Measurements from ENCODE around the gene ATR. TPM values are rescaled to one million over a fixed set of nuclear protein-coding genes. Genes with fewer than 3 reads are reported as not detected.
"Not testable (repeated sequence)": the region's sequence is repeated elsewhere in the genome, so short reads cannot be mapped to it uniquely, and the experiment has no call there.

Gene ATR
- total RNA-seq, 1 donor from 2014 or later, result 8.3 TPM

GRCh38 chr3:142470826-142471225, 107.7 kb downstream of the ATR start:
- DNase-seq, result no peak
- intact Hi-C loops (cut with micrococcal nuclease), result no loop called here
- ATAC-seq, result no peak

- intact Hi-C loops (cut with micrococcal nuclease), result no loop called here
- DNase-seq, result no peak
- ATAC-seq, result no peak
Observed at GRCh38 chr3:142468456-142468855, 110.1 kb downstream of the ATR start.

GRCh38 chr3:142467768-142468167, 110.8 kb downstream of the ATR start:
- no peak for ATAC-seq

GRCh38 chr3:142460689-142461088, 117.8 kb downstream of the ATR start:
- ATAC-seq, result no peak
- DNase-seq, result no peak
- intact Hi-C loops (cut with micrococcal nuclease), result no loop called here

More at GRCh38 chr3:142467768-142468167, 110.8 kb downstream of the ATR start:
- intact Hi-C loops (cut with micrococcal nuclease), result no loop called here
- DNase-seq, result no peak

GRCh38 chr3:142459929-142460328, 118.6 kb downstream of the ATR start:
- DNase-seq (no peak), ATAC-seq (no peak)
- intact Hi-C loops (cut with micrococcal nuclease), result no loop called here

- intact Hi-C loops (cut with micrococcal nuclease), result no loop called here
Observed at GRCh38 chr3:142459096-142459495, 119.4 kb downstream of the ATR start.

GRCh38 chr3:142450881-142451280, 127.7 kb downstream of the ATR start:
- no peak for ATAC-seq
- no peak for DNase-seq
- intact Hi-C loops (cut with micrococcal nuclease), result no loop called here

More at GRCh38 chr3:142459096-142459495, 119.4 kb downstream of the ATR start:
- ATAC-seq (no peak), DNase-seq (no peak)

- ATAC-seq (no peak), DNase-seq (no peak)
- intact Hi-C loops (cut with micrococcal nuclease), result no loop called here
Observed at GRCh38 chr3:142450189-142450588, 128.3 kb downstream of the ATR start.

- intact Hi-C loops (cut with micrococcal nuclease), result no loop called here
- DNase-seq, result peak; percentile 98
- peak; percentile 100 for ATAC-seq
Observed at GRCh38 chr3:142447852-142448823, 130.4 kb downstream of the ATR start, which contains the start of gene XRN1. TSS of gene XRN1 (minus strand) at chr3:142448037. CDS start at chr3:142447944, 93 bp downstream.

GRCh38 chr3:142447301-142447851, 131.2 kb downstream of the ATR start:
- ATAC-seq (peak; percentile 59), DNase-seq (peak; percentile 41)
- intact Hi-C loops (cut with micrococcal nuclease), result no loop called here

- DNase-seq (no peak), ATAC-seq (no peak)
- intact Hi-C loops (cut with micrococcal nuclease), result no loop called here
Observed at GRCh38 chr3:142445816-142446254, 132.7 kb downstream of the ATR start.

- ATAC-seq (no peak), DNase-seq (no peak)
- intact Hi-C loops (cut with micrococcal nuclease), result no loop called here
Observed at GRCh38 chr3:142444343-142444742, 134.2 kb downstream of the ATR start.

GRCh38 chr3:142443060-142443459, 135.5 kb downstream of the ATR start:
- intact Hi-C loops (cut with micrococcal nuclease); DNase-seq; ATAC-seq: not testable (repeated sequence)

GRCh38 chr3:142439499-142440220, 138.9 kb downstream of the ATR start:
- intact Hi-C loops (cut with micrococcal nuclease); DNase-seq; ATAC-seq: not testable (repeated sequence)

- DNase-seq; intact Hi-C loops (cut with micrococcal nuclease); ATAC-seq: not testable (repeated sequence)
Observed at GRCh38 chr3:142438096-142438495, 140.4 kb downstream of the ATR start.

- intact Hi-C loops (cut with micrococcal nuclease), result no loop called here
- ATAC-seq (no peak), DNase-seq (no peak)
Observed at GRCh38 chr3:142436951-142437585, 141.5 kb downstream of the ATR start.

GRCh38 chr3:142434503-142434902, 144.0 kb downstream of the ATR start:
- ATAC-seq, result no peak
- intact Hi-C loops (cut with micrococcal nuclease), result no loop called here
- DNase-seq, result no peak

- no peak for ATAC-seq
- intact Hi-C loops (cut with micrococcal nuclease), result no loop called here
- no peak for DNase-seq
Observed at GRCh38 chr3:142433110-142433509, 145.4 kb downstream of the ATR start.

GRCh38 chr3:142429582-142429981, 149.0 kb downstream of the ATR start:
- intact Hi-C loops (cut with micrococcal nuclease), result no loop called here
- DNase-seq (no peak), ATAC-seq (no peak)
